ENCODE data around the gene TMEM117.

Gene TMEM117

DNA sequence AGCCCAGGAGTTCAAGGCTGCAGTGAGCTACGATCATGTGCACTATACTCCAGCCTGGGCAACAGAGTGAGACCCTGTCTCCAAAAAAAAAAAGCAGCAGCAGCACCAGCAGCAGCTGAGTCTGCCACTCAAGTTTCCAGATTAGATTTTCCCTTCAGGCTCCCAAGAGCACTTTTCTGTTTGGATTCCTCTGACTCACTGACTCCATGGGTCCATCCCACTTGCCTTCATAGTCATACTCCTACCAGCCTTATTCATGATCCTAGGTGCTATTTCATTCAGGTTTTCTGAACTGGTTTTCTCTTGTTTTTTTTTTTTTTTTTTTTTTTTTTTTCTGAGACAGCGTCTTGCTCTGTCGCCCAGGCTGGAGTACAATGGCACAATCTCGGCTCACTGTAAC lies 23.0 kb upstream of the TMEM117 start:
- H3K4me3 ChIP-seq (ENCODE audit: low read length) = no peak overlapping the region
- no peaks in the 10 kb centered on the region for H3K4me1 ChIP-seq (ENCODE audit: insufficient read depth, low read length)
- no peaks in the 10 kb centered on the region for H3K36me3 ChIP-seq (ENCODE audit: insufficient read depth, low read depth, low read length)
- H3K9ac ChIP-seq (ENCODE audit: low read depth, low read length) = no peak overlapping the region
- H3K27me3 ChIP-seq (ENCODE audit: insufficient read depth, low read length) = no peaks in the 10 kb centered on the region
- no peaks in the 10 kb centered on the region for H3K9me3 ChIP-seq (ENCODE audit: insufficient read depth, low read depth, low read length)
- no peak overlapping the region for H3K27ac ChIP-seq (ENCODE audit: low read length)

GRCh38 chr12:43815416-43815815 lies 20.5 kb upstream of the TMEM117 start:
- Histone ChIP-seq H3K9me3 (ENCODE audit: insufficient read depth, low read depth, low read length) (no peaks in the 10 kb centered on the region), H3K36me3 (ENCODE audit: insufficient read depth, low read depth, low read length) (no peaks in the 10 kb centered on the region), H3K9ac (ENCODE audit: low read depth, low read length) (no peak overlapping the region), H3K4me1 (ENCODE audit: insufficient read depth, low read length) (no peaks in the 10 kb centered on the region), H3K27ac (ENCODE audit: low read length) (no peak overlapping the region), H3K27me3 (ENCODE audit: insufficient read depth, low read length) (no peaks in the 10 kb centered on the region), H3K4me3 (ENCODE audit: low read length) (no peak overlapping the region)

GRCh38 chr12:43816168-43816567 lies 19.7 kb upstream of the TMEM117 start:
- Histone ChIP-seq H3K27me3 (ENCODE audit: insufficient read depth, low read length) (no peaks in the 10 kb centered on the region), H3K4me3 (ENCODE audit: low read length) (no peak overlapping the region), H3K9me3 (ENCODE audit: insufficient read depth, low read depth, low read length) (no peaks in the 10 kb centered on the region), H3K27ac (ENCODE audit: low read length) (no peak overlapping the region), H3K36me3 (ENCODE audit: insufficient read depth, low read depth, low read length) (no peaks in the 10 kb centered on the region), H3K4me1 (ENCODE audit: insufficient read depth, low read length) (no peaks in the 10 kb centered on the region), H3K9ac (ENCODE audit: low read depth, low read length) (no peak overlapping the region)

DNA sequence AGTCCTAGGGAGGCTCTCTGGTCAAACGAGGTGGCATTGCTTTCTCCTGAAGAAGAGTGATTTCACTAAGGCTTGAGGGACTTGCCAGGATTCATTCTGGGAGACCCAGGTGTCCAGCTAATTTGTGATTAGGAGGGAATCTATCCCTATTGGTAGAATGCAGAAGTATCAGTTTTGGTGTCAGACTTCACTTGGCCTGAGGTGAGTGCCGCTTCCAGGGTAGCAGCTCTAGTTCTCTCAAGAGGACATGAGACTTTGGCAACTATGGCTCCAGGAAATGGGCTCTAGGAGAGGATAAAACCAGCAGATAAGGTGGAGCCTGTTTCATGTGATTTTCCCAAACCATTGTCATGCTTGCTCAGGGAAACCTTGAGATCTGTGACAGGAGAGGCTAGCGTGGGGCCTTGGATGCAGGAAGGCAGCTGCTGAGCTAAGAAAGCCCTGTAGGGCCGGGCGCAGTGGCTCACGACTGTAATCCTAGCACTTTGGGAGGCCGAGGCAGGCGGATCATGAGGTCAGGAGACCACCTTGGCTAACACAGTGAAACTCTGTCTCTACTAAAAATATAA lies 11.6 kb upstream of the TMEM117 start:
- Histone ChIP-seq H3K9me3 (ENCODE audit: insufficient read depth, low read depth, low read length) (no peaks in the 10 kb centered on the region), H3K27me3 (ENCODE audit: insufficient read depth, low read length) (no peaks in the 10 kb centered on the region), H3K4me1 (ENCODE audit: insufficient read depth, low read length) (no peaks in the 10 kb centered on the region), H3K9ac (ENCODE audit: low read depth, low read length) (no peak overlapping the region), H3K4me3 (ENCODE audit: low read length) (no peak overlapping the region), H3K27ac (ENCODE audit: low read length) (no peak overlapping the region), H3K36me3 (ENCODE audit: insufficient read depth, low read depth, low read length) (no peaks in the 10 kb centered on the region)

DNA sequence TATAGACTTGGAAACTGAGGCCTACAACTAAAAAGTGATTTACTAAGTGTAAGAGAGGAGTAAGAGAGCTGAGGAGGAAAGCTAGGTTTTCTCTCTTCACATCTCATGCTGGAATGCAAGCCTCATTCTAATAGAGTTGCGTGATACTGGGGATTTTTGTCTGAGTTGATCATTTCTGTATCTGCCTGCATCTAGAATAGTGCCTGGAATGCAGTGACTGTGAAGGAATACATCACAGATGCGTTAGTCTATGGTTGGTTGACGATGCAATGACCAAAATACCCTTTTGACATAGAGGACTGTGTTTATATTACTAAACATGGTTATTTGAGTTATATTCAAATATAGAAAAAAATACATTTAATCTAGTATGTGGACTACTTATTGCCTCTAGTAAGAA lies 9.2 kb upstream of the TMEM117 start:
- no peaks in the 10 kb centered on the region for H3K9me3 ChIP-seq (ENCODE audit: insufficient read depth, low read depth, low read length)
- H3K4me1 ChIP-seq (ENCODE audit: insufficient read depth, low read length) = no peaks in the 10 kb centered on the region
- H3K9ac ChIP-seq (ENCODE audit: low read depth, low read length) = no peak overlapping the region
- no peaks in the 10 kb centered on the region for H3K36me3 ChIP-seq (ENCODE audit: insufficient read depth, low read depth, low read length)
- H3K4me3 ChIP-seq (ENCODE audit: low read length) = no peak overlapping the region
- H3K27me3 ChIP-seq (ENCODE audit: insufficient read depth, low read length) = no peaks in the 10 kb centered on the region
- H3K27ac ChIP-seq (ENCODE audit: low read length) = no peak overlapping the region

- H3K27me3 ChIP-seq (ENCODE audit: insufficient read depth, low read length) = no peaks in the 10 kb centered on the region
- no peak overlapping the region for H3K9ac ChIP-seq (ENCODE audit: low read depth, low read length)
- H3K9me3 ChIP-seq (ENCODE audit: insufficient read depth, low read depth, low read length) = no peaks in the 10 kb centered on the region
- no peaks in the 10 kb centered on the region for H3K36me3 ChIP-seq (ENCODE audit: insufficient read depth, low read depth, low read length)
- H3K27ac ChIP-seq (ENCODE audit: low read length) = no peak overlapping the region
- no peak overlapping the region for H3K4me3 ChIP-seq (ENCODE audit: low read length)
- H3K4me1 ChIP-seq (ENCODE audit: insufficient read depth, low read length) = no peaks in the 10 kb centered on the region
Observed at GRCh38 chr12:43827093-43827492, 8.8 kb upstream of the TMEM117 start.

- H3K27ac ChIP-seq (ENCODE audit: low read length) = no peak overlapping the region
- H3K9me3 ChIP-seq (ENCODE audit: insufficient read depth, low read depth, low read length) = no peaks in the 10 kb centered on the region
- H3K36me3 ChIP-seq (ENCODE audit: insufficient read depth, low read depth, low read length) = no peaks in the 10 kb centered on the region
- no peaks in the 10 kb centered on the region for H3K4me1 ChIP-seq (ENCODE audit: insufficient read depth, low read length)
- no peak overlapping the region for H3K9ac ChIP-seq (ENCODE audit: low read depth, low read length)
- no peak overlapping the region for H3K4me3 ChIP-seq (ENCODE audit: low read length)
- peaks cover 46% of the 10 kb centered on the region for H3K27me3 ChIP-seq (ENCODE audit: insufficient read depth, low read length)
Observed at GRCh38 chr12:43832463-43833168, 3.3 kb upstream of the TMEM117 start.

- H3K36me3 ChIP-seq (ENCODE audit: insufficient read depth, low read depth, low read length) = no peaks in the 10 kb centered on the region
- peak overlapping the region; percentile 60; the same call in 1 of the 2 replicates for H3K9ac ChIP-seq (ENCODE audit: low read depth, low read length)
- peaks cover 46% of the 10 kb centered on the region for H3K27me3 ChIP-seq (ENCODE audit: insufficient read depth, low read length)
- no peaks in the 10 kb centered on the region for H3K9me3 ChIP-seq (ENCODE audit: insufficient read depth, low read depth, low read length)
- H3K4me3 ChIP-seq (ENCODE audit: low read length) = peak overlapping the region; percentile 72
- no peaks in the 10 kb centered on the region for H3K4me1 ChIP-seq (ENCODE audit: insufficient read depth, low read length)
- no peak overlapping the region for H3K27ac ChIP-seq (ENCODE audit: low read length)
Observed at GRCh38 chr12:43835264-43835655, 621 bp upstream of the TMEM117 start.

DNA sequence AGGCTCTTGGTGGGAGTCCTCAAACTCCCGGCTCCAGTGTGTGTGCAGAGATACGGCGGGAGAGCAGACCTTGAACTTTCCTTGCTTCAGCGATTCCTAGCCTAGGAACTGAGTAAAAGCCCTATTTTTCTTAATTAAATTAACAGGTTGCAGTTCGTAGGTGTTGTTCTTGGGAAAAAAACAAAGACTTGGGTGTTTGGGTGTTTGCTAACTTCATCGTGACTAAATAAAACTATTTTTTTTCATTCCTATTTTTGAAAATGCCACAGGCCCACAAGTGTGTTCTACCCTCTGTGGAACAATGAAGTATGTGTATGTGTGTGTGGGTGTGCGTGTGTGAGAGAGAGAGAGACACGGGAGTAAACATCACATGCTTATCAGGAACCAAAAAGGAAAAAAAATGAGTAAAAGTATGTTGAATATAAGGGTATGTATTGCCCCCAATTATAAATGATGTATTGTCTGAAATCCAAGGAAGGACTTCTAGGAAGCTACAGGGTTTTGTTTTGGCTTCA lies 651 bp downstream of the TMEM117 start:
- Histone ChIP-seq H3K36me3 (ENCODE audit: insufficient read depth, low read depth, low read length) (no peaks in the 10 kb centered on the region), H3K4me1 (ENCODE audit: insufficient read depth, low read length) (no peaks in the 10 kb centered on the region), H3K27me3 (ENCODE audit: insufficient read depth, low read length) (peaks cover 46% of the 10 kb centered on the region), H3K4me3 (ENCODE audit: low read length) (peak overlapping the region; percentile 72), H3K27ac (ENCODE audit: low read length) (no peak overlapping the region), H3K9ac (ENCODE audit: low read depth, low read length) (peak overlapping the region; percentile 60; the same call in 1 of the 2 replicates), H3K9me3 (ENCODE audit: insufficient read depth, low read depth, low read length) (no peaks in the 10 kb centered on the region)

GRCh38 chr12:43840338-43840737 lies 4.5 kb downstream of the TMEM117 start:
- Histone ChIP-seq H3K4me3 (ENCODE audit: low read length) (no peak overlapping the region), H3K27me3 (ENCODE audit: insufficient read depth, low read length) (peaks cover 23% of the 10 kb centered on the region), H3K9me3 (ENCODE audit: insufficient read depth, low read depth, low read length) (no peaks in the 10 kb centered on the region), H3K36me3 (ENCODE audit: insufficient read depth, low read depth, low read length) (no peaks in the 10 kb centered on the region), H3K9ac (ENCODE audit: low read depth, low read length) (no peak overlapping the region), H3K4me1 (ENCODE audit: insufficient read depth, low read length) (no peaks in the 10 kb centered on the region), H3K27ac (ENCODE audit: low read length) (no peak overlapping the region)

DNA sequence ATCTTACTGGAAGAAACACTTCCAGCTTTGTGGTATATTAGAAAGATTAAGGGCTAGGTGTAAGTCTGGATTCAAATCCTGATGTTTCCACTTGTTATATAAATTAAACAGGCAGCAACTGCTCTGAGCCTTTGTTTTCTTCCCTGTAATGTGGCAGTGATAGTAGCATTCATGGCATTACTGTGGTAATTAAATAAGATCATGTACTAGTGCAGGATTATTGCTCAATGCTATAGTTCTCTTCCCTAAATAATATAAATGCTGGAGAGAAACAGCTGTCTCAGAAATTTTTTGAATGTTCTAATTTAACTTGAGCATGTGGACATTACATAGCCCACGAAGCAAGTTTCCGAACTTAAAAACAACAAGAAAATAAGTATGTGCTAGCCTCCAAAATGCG lies 5.4 kb downstream of the TMEM117 start:
- H3K27ac ChIP-seq (ENCODE audit: low read length) = no peak overlapping the region
- no peak overlapping the region for H3K4me3 ChIP-seq (ENCODE audit: low read length)
- no peaks in the 10 kb centered on the region for H3K36me3 ChIP-seq (ENCODE audit: insufficient read depth, low read depth, low read length)
- H3K9ac ChIP-seq (ENCODE audit: low read depth, low read length) = no peak overlapping the region
- no peaks in the 10 kb centered on the region for H3K4me1 ChIP-seq (ENCODE audit: insufficient read depth, low read length)
- peaks cover 14% of the 10 kb centered on the region for H3K27me3 ChIP-seq (ENCODE audit: insufficient read depth, low read length)
- no peaks in the 10 kb centered on the region for H3K9me3 ChIP-seq (ENCODE audit: insufficient read depth, low read depth, low read length)

- no peak overlapping the region for H3K9ac ChIP-seq (ENCODE audit: low read depth, low read length)
- H3K4me1 ChIP-seq (ENCODE audit: insufficient read depth, low read length) = no peaks in the 10 kb centered on the region
- H3K36me3 ChIP-seq (ENCODE audit: insufficient read depth, low read depth, low read length) = no peaks in the 10 kb centered on the region
- no peak overlapping the region for H3K4me3 ChIP-seq (ENCODE audit: low read length)
- no peaks in the 10 kb centered on the region for H3K9me3 ChIP-seq (ENCODE audit: insufficient read depth, low read depth, low read length)
- H3K27me3 ChIP-seq (ENCODE audit: insufficient read depth, low read length) = peaks cover 4% of the 10 kb centered on the region; the same call in 1 of the 2 replicates
- H3K27ac ChIP-seq (ENCODE audit: low read length) = no peak overlapping the region
Observed at GRCh38 chr12:43842259-43842658, 6.4 kb downstream of the TMEM117 start.

Measured in iPS-20b (cell line).